Measurements from ENCODE around the gene THAP10.

Gene THAP10

DNA sequence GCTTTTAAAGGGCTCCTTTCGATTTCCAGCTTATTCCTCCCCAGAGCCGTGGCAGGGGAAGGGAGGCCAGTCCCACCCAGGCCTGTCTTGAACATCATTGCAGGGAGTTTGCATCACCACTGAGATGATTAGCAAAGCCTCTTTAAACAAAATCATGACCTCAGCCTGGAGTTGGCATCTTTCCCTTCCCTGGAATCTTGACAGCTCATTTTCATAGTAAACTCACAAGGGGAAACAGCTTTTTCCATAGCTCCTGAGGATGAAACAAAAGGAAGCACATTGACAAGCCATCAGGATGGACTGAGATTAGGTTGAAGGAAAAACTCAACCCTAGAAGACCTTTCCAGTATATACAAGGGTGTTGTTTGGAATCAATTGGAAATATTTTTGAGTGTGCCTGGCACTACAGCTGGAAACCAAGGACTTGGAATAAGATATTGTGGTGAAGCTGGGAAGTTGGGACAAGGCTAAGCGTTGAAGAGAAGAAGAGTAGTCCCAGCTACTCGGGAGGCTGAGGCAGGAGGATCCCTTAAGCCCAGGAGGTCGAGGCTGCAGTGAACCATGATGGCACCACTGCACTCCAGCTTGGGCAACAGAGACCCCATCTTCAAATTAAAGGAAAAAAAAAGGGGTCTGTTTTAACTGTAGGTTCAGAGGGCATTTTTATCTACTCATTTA, 35.2 kb downstream of the THAP10 start:
- H3K4me3 ChIP-seq (ENCODE audit: low read depth, low read length) = peak overlapping the region; percentile 18
- DNase-seq (ENCODE audit: low read depth) = peak; percentile 99

DNA sequence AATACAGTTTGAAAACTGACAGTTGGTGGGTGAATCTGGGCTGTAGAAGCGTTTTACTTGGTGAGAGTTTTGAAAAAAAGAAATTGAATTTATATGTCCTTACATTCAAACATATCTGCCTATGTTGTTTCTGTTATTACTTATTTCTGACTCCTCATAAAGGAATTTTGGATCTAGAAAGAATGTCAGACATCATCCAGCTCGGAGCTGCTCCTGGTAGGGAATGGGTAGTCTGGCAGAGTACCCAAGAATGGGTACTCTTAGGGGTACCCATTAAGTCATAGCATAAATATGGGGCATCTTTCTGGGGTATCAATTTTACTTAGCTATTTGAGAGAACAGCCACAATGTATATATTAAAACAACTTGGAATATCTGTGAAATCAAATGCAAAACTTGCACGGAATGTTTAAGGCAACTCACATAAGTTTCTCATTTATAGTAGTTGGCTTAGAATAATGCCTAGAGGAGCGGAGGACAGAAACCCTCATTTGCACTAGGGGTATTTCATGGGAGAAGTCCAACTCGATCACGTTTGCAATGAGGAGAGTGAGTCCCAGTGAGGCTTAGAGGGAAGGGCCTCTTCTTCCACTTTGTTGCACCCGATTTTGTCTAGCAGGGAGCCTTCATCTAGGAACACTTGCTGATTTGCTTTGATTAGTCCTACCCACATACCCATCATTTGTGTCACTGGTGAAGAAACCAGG, 35.9 kb downstream of the THAP10 start:
- DNase-seq (ENCODE audit: low read depth) = no peak
- H3K4me3 ChIP-seq (ENCODE audit: low read depth, low read length) = peak overlapping the region; percentile 18

GRCh38 chr15:70855764-70856163, 36.5 kb downstream of the THAP10 start:
- no peak for DNase-seq (ENCODE audit: low read depth)
- H3K4me3 ChIP-seq (ENCODE audit: low read depth, low read length) = no peak overlapping the region

DNA sequence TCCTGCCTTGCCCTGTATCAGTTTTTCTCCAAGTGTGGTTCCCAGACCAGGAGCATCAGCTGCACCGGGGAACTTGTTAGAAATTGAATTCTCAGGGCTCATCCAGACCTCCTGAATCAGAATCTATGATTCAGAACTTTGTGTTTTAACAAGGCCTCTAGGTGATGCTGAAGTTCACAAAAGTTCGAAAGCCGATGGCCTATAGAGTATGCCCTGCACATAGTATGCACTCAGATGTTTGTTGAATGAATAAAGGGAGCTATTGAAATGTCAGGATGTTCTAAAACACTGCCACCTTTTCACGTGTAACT, 37.6 kb downstream of the THAP10 start:
- H3K4me3 ChIP-seq (ENCODE audit: low read depth, low read length) = peak overlapping the region; percentile 52
- no peak for DNase-seq (ENCODE audit: low read depth)

DNA sequence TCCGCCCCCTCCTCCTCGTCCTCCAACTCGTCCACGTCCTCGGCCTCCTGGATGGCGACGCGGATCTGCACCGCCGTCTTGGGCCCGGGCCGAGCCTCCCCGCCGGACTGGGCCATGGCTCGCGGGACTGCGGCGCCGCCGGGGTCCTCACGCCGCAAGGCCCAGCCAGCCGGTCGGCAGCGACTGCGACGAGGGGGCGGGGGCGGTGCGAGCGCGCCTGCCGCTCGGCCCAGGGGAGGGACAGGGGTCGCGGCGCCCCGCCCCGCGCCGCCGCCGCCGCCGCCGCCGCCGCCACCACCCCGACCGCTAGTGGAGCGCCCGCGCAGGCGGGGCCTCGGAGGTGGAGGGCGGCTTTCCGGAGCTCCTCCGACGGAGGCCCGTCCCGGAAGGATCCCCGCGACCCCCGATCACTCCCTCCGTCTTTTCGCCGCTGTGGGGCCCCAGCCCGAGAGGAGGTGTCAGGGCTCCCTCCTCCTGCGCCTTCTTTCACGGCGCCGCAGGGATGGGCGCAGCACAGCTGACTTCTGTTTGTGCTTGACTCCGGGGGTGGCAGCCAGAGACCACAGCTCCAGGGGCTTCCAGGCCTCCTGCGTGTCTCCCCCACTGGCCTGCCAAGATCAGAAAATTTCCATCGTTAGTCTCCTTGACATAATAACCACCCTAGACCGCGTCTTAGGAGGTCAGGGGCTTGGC, 38.1 kb downstream of the THAP10 start, which contains the start of gene LARP6:
Gene LARP6, minus strand, starts transcription at position 185 of the 693 bp plus-strand sequence. Its CDS starts 69 bp downstream, at position 116.
- peak within 1 kb of the TSS; percentile 52 for H3K4me3 ChIP-seq (ENCODE audit: low read depth, low read length)

GRCh38 chr15:70853318-70853972, 38.8 kb downstream of the THAP10 start:
- DNase-seq (ENCODE audit: low read depth) = no peak
- peak overlapping the region; percentile 52 for H3K4me3 ChIP-seq (ENCODE audit: low read depth, low read length)

More for the DNA sequence above, 38.1 kb downstream of the THAP10 start, which contains the start of gene LARP6:
- DNase-seq (ENCODE audit: low read depth) = no peak

DNA sequence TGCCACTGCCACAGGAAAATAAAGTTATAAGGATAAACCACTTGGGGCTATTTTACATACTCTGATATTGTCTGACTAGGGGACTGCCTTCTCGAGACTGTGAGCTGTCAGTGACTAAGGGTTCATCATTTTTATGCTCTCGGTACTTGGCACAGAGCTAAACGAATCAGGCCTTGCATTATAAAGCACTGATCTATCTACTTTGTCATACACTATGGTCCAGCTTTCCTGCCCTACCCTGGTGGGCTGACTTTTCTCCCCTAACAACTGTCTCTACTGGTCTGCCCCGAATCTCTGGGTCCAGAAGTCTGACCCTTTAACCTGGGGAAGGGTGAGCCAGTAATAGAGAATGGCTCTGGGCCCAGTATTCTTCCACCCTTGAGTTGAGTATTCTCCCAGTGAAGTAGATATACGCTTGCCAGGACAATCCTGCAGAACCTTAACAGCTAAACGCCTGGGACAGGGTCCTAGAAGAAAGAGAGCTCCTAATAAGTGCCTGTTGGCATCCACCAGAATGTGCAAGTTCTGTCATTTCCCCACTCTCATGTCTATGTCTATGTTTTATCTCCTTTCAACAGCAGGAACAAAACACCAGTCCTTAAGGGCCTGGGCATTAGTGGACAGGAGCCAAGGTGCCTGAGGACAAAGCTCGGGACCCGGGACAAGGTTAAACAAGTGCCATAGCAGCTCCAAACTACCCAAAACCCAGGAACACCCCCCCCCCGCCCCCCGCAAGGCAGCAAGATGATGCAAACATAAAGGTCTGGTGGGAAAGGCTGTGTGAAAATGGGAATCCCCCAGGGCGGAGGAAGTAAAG, 39.5 kb downstream of the THAP10 start:
- H3K4me3 ChIP-seq (ENCODE audit: low read depth, low read length) = peak overlapping the region; percentile 52

DNA sequence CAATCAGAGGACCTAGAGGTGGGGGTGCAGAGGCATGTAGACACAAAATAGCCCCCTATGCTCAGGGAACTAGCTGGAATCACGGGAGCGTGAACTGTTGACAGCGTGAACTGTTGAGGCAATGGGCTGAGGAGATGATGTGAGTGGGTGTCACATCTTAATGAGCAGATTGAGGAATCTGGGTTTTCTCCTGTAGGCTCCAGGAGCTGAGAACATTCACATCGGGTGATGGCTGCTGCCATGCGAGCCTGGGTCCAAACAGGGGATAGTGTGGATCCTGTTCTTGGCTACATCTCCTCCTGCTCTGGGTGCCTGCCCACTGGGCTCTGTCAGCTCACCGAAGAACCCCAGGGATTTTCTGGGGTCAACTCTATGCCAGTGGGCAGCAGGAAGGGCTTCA, 40.3 kb downstream of the THAP10 start:
- DNase-seq (ENCODE audit: low read depth) = no peak
- H3K4me3 ChIP-seq (ENCODE audit: low read depth, low read length) = peak overlapping the region; percentile 52

More for the DNA sequence above, 39.5 kb downstream of the THAP10 start:
- no peak for DNase-seq (ENCODE audit: low read depth)

- no peak for DNase-seq (ENCODE audit: low read depth)
- H3K4me3 ChIP-seq (ENCODE audit: low read depth, low read length) = no peak overlapping the region
Observed at GRCh38 chr15:70845602-70846360, 46.5 kb downstream of the THAP10 start.

GRCh38 chr15:70837476-70837875, 54.8 kb downstream of the THAP10 start:
- DNase-seq (ENCODE audit: low read depth) = no peak
- H3K4me3 ChIP-seq (ENCODE audit: low read depth, low read length) = no peak overlapping the region

GRCh38 chr15:70835841-70836240, 56.4 kb downstream of the THAP10 start:
- no peak overlapping the region for H3K4me3 ChIP-seq (ENCODE audit: low read depth, low read length)
- DNase-seq (ENCODE audit: low read depth) = no peak

DNA sequence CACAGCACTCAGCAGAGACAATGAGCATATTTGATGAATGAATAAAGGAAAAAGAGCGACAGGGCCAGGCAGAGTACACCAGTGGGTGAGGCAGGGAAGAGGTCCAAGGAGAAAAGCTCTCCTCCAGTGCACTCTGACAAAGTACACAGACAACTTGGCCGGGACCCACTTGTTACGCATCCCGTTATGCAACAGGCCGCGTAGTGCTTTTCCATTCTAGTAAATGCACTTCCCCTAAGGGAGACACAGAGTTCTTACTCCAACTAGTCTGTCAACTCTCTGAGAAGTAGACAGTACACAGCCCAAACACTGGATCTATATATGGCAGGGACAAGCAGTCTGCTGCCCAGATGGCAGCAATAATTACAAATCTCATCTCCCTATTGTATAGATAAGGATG, 56.8 kb downstream of the THAP10 start:
- H3K4me3 ChIP-seq (ENCODE audit: low read depth, low read length) = no peak overlapping the region
- no peak for DNase-seq (ENCODE audit: low read depth)

DNA sequence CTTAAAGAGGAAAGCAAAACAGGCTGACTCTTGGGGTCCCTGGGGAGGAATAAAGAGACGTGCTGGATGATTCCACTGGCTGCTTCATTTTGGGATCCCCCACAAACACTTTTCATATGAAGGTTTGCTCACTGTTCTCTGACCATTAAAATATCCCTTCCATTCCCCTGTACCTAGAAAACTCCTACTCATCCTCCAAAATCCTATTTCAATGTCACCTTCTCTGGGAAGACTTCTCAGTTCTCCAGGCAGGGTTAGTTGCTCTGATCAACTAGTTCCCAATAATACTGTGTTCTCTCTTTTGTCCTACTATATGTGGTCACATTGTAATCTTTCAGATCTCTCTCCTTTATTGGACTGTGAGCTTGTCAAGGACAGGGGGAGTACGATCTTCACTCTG, 57.2 kb downstream of the THAP10 start:
- H3K4me3 ChIP-seq (ENCODE audit: low read depth, low read length) = no peak overlapping the region
- DNase-seq (ENCODE audit: low read depth) = no peak

DNA sequence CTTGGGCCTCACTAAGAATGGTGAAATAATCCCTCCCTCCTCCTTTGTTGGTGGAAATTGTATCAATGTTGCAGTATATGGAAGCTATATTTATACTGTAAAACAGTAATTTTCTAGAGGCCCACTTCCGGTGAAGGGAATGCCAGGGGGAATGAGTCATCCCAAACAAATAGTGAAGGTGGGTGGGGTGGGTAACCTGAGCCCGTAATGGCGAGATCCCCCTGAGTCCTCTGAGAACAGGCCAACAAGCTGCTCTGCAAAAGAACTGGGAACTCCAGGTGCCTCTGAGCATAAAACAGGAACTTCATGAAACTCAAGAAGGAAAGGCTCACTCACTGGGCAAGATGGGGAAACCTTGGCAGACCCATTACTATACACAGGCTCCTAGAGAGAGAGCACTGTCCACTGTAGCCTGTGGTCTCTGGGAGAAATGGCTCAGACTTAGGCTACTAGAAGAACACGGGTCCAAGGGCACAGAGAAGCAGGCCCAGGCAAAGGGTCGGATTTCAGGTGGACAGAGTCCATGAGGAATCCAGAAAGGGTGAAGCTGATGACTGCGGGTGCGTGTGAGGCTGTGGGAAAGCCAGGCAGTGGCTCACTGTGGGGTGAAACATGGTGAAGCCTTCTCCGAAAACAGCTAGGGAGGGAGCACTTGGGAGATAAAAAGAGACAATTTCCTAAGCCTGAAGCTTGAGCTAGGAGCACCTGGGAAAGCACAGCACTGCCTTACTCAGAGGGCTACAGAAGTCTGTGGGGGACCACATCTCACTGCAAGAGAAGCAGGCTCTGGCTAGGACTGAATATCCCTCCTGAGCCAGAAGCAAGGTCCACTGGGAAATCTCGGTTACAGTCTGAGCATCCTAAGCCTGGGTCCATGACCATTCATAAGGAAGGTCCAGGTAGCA, 58.1 kb downstream of the THAP10 start:
- DNase-seq (ENCODE audit: low read depth) = peak; percentile 65

GRCh38 chr15:70833422-70833821, 58.8 kb downstream of the THAP10 start:
- H3K4me3 ChIP-seq (ENCODE audit: low read depth, low read length) = no peak overlapping the region
- no peak for DNase-seq (ENCODE audit: low read depth)

More for the DNA sequence above, 58.1 kb downstream of the THAP10 start:
- H3K4me3 ChIP-seq (ENCODE audit: low read depth, low read length) = no peak overlapping the region

DNA sequence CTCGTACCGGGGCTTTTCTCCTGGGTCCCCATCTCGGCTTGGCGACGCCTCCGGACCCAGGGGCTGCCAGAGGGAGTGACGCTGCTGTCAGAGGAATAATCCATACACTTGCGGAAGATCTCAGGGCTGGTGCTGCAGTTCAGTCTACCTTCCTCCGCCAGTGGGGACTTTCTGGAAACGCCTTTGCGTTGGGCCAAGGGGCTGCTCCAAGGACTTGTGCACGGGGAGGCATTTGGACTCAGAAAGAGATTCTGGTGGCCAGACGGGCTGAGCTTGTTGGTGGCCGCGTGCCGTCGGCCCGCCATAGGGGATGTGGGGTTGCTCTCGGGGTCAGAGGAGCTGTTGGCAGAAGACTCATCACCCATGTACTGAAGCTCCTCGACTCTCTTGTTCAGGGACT, 60.1 kb downstream of the THAP10 start:
- no peak overlapping the region for H3K4me3 ChIP-seq (ENCODE audit: low read depth, low read length)

More for the DNA sequence above, 60.1 kb downstream of the THAP10 start:
- DNase-seq (ENCODE audit: low read depth) = no peak
